Left lung (tissue), 10 donors: ENCODE results near the gene ARFGAP1. TPM values are rescaled to one million over a fixed set of nuclear protein-coding genes. Genes with fewer than 3 reads are reported as not detected.

Experiments used
- ATAC-seq: fragments of 200-7000 bp; cut with Tn5 transposase; one replicate; pipeline ENCODE4 v1.9.1; 2020; ENCODE audit warnings: moderate library complexity
- DNase-seq, 4 donors: peaks; one replicate each; pipeline ENCODE4 v3.0.0-alpha.2; 2013 to 2020
- H3K27ac ChIP-seq, 2 donors: fragments of 200-600 bp; sonication (generic) in 1 of 2; one replicate each; pipeline versions ENCODE4 v1.5.0 to v1.8.0; 2020 to 2021
- H3K27me3 ChIP-seq, 2 donors: fragments of 200-600 bp; sonication (generic) in 1 of 2; one replicate each; pipeline versions ENCODE4 v1.5.0 to v1.8.0; 2020 to 2021
- H3K36me3 ChIP-seq, 2 donors: fragments of 200-600 bp; sonication (generic) in 1 of 2; one replicate each; pipeline versions ENCODE4 v1.5.0 to v1.8.0; 2020 to 2021
- H3K4me1 ChIP-seq, 2 donors: fragments of 200-600 bp; one replicate each; pipeline ENCODE4 v1.8.0; 2021
- H3K4me3 ChIP-seq, 2 donors: fragments of 200-600 bp; sonication (generic) in 1 of 2; one replicate each; pipeline versions ENCODE4 v1.5.0 to v1.8.0; 2020 to 2021; ENCODE audit warnings: mild to moderate bottlenecking in 1 of 2
- H3K9me3 ChIP-seq, 2 donors: fragments of 200-600 bp; sonication (generic) in 1 of 2; one replicate each; pipeline versions ENCODE4 v1.5.0 to v1.8.0; 2020 to 2021
- intact Hi-C, 2 donors: fragments of 100-400 bp; cut with DNase I; formaldehyde crosslinking; loops; one replicate each; pipeline versions ENCODE4 v1.11.2 to v1.14.2; 2022
- polyA plus RNA-seq, 6 donors: library from polyadenylated mRNA; unstranded; fragments of 120-200 nt; gene quantifications; one replicate each; pipeline ENCODE4 v1.2.1, GENCODE V29; 2013; ENCODE audit not compliant: insufficient read length in 6 of 6
- total RNA-seq, 2 donors: library from RNA; stranded (reverse); fragmentation: NEBNext Ultra II Directional; extraction: Animal tissue kit (Norgen Biotek cat#: 25700); gene quantifications; one replicate each; pipeline ENCODE4 v1.2.1, GENCODE V29; 2021
- TF ChIP-seq, protein P1 (sequence below), 2 donors: fragments of 200-600 bp; sonication (generic) in 1 of 2; IDR thresholded peaks; one replicate each; pipeline versions ENCODE4 v1.5.0 to v1.8.0; 2021; ENCODE audit warnings: antibody characterized with exemption in 2 of 2
- donor health status: DM: no; HTN: yes; CAD: no.
- donor health status: DM: no; HTN: no; CAD: no.

The ARFGAP1 gene
- total and polyA plus RNA-seq, 8 donors, result 53.1 to 87.5 (median 70.2) TPM

GRCh38 chr20:63330084-63330760 is 57.6 kb downstream of the ARFGAP1 start:
- Histone ChIP-seq H3K27me3 (peaks cover 0 to 67% of the 10 kb centered on the region in 2 donors), H3K36me3 (no peaks in the 10 kb centered on the region), H3K27ac (no peak overlapping the region), H3K9me3 (peaks cover 0 to 17% of the 10 kb centered on the region in 2 donors), H3K4me1 (no peaks in the 10 kb centered on the region), H3K4me3 (no peak overlapping the region)
- intact Hi-C loops, result no loop called here
- TF ChIP-seq, protein P1, sequence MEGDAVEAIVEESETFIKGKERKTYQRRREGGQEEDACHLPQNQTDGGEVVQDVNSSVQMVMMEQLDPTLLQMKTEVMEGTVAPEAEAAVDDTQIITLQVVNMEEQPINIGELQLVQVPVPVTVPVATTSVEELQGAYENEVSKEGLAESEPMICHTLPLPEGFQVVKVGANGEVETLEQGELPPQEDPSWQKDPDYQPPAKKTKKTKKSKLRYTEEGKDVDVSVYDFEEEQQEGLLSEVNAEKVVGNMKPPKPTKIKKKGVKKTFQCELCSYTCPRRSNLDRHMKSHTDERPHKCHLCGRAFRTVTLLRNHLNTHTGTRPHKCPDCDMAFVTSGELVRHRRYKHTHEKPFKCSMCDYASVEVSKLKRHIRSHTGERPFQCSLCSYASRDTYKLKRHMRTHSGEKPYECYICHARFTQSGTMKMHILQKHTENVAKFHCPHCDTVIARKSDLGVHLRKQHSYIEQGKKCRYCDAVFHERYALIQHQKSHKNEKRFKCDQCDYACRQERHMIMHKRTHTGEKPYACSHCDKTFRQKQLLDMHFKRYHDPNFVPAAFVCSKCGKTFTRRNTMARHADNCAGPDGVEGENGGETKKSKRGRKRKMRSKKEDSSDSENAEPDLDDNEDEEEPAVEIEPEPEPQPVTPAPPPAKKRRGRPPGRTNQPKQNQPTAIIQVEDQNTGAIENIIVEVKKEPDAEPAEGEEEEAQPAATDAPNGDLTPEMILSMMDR (IDR thresholded peaks at IDR 0.05), result no peak
- ATAC-seq, result no peak
- peak in 1 of 4 donors; percentile 53 for DNase-seq

GRCh38 chr20:63330940-63331339 is 58.3 kb downstream of the ARFGAP1 start:
- DNase-seq (peak in 1 of 4 donors; percentile 47), ATAC-seq (no peak)
- intact Hi-C loops, result no loop called here
- H3K36me3 ChIP-seq, result no peaks in the 10 kb centered on the region
- H3K4me1 ChIP-seq, result no peaks in the 10 kb centered on the region
- no peak overlapping the region for H3K27ac ChIP-seq
- no peak overlapping the region for H3K4me3 ChIP-seq
- peaks cover 0 to 70% of the 10 kb centered on the region in 2 donors for H3K27me3 ChIP-seq
- peaks cover 0 to 17% of the 10 kb centered on the region in 2 donors for H3K9me3 ChIP-seq
- TF ChIP-seq, protein P1 (IDR thresholded peaks at IDR 0.05), result no peak

- Histone ChIP-seq H3K27me3 (peaks cover 0 to 80% of the 10 kb centered on the region in 2 donors), H3K4me3 (no peak overlapping the region), H3K4me1 (no peaks in the 10 kb centered on the region), H3K36me3 (no peaks in the 10 kb centered on the region), H3K27ac (no peak overlapping the region), H3K9me3 (peaks cover 0 to 12% of the 10 kb centered on the region in 2 donors)
- no peak for ATAC-seq
- DNase-seq, result peak in 1 of 4 donors; percentile 13
- TF ChIP-seq, protein P1 (IDR thresholded peaks at IDR 0.05), result no peak
- intact Hi-C loops, result no loop called here
Observed at GRCh38 chr20:63331741-63332400, 59.3 kb downstream of the ARFGAP1 start.

DNA sequence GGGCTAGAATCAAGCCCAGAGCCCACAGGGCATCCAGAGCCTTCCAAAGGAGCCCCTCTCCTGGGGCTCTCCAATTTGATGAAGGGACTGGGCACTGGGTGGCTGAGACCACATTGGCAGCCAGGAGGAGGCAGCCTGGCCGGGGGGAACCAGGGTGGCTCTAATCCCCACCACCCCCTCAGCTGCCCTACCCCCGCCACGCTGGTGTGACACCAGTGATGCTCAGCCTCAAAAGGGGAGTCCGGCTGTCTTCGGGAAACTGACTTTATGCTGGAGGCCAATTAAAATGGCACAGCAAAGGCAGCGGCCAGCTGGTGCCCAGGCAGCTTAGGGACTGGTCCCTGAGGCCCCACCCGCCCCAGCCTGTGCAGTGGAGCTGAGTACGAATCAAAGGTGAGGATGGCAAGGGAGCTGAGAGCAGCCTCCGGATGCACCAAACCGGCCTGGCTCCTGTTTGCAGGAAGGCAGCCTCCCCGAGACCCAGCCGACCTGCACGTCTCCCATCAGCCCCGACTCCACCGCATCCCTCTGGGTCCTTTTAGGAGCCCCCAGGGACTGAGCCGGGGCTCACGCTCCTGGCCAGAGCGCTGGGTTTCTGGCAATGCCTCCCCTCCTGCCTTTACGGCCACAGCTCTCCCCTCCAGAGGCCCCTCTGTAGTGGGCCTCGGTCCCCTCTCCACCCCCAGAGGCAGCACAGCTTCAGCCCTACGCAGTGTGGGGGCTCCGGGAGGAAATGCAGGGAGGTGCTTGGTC is 60.1 kb downstream of the ARFGAP1 start:
- intact Hi-C loops, result no loop called here

More for the DNA sequence above, 60.1 kb downstream of the ARFGAP1 start:
- Histone ChIP-seq H3K4me1 (no peaks in the 10 kb centered on the region), H3K27ac (no peak overlapping the region), H3K36me3 (no peaks in the 10 kb centered on the region), H3K9me3 (peaks cover 0 to 10% of the 10 kb centered on the region in 2 donors), H3K4me3 (no peak overlapping the region), H3K27me3 (peaks cover 0 to 88% of the 10 kb centered on the region in 2 donors)
- DNase-seq (peak in 1 of 4 donors; percentile 36), ATAC-seq (no peak)
- TF ChIP-seq, protein P1 (IDR thresholded peaks at IDR 0.05), result no peak
